Thoracic aorta (tissue), 2 donors: ENCODE data around the gene TTLL5. TPM values are rescaled to one million over a fixed set of nuclear protein-coding genes. Genes with fewer than 3 reads are reported as not detected.

ENCODE experiments used
- ATAC-seq: fragments of 150-250 bp; one replicate; pipeline ENCODE4 v1.8.0; 2017; ENCODE audit warnings: low read depth; ENCODE audit not compliant: insufficient number of reproducible peaks, low FRiP score
- DNase-seq: peaks from one replicate; pipeline ENCODE4 v3.0.0-alpha.2; 2020; ENCODE audit warnings: low spot score
- H3K27ac ChIP-seq, 2 donors: fragments of 200-600 bp; sonication (generic); 1 replicate in 1 of 2; 2 replicates in 1 of 2; pipeline ENCODE4 v1.5.1; 2016; ENCODE audit warnings: mild to moderate bottlenecking in 2 of 2, moderate library complexity in 2 of 2
- H3K27me3 ChIP-seq: fragments of 200-600 bp; sonication (generic); replicated peaks from 2 replicates; pipeline ENCODE4 v1.6.0; 2016; ENCODE audit warnings: mild to moderate bottlenecking; ENCODE audit not compliant: insufficient read depth
- H3K36me3 ChIP-seq: fragments of 200-600 bp; sonication (generic); one replicate; pipeline ENCODE4 v1.5.1; 2016
- H3K4me1 ChIP-seq, 2 donors: fragments of 200-600 bp; sonication (generic); 1 replicate in 1 of 2; 2 replicates in 1 of 2; pipeline versions ENCODE4 v1.5.1 to v1.6.0; 2016; ENCODE audit warnings: low read depth in 2 of 2, mild to moderate bottlenecking in 1 of 2; ENCODE audit not compliant: control insufficient read depth in 1 of 2
- H3K4me3 ChIP-seq: fragments of 200-600 bp; sonication (generic); 2 replicates; pipeline ENCODE4 v1.5.1; 2016; ENCODE audit warnings: mild to moderate bottlenecking
- H3K9me3 ChIP-seq: fragments of 200-600 bp; sonication (generic); 2 replicates; pipeline ENCODE4 v1.5.1; 2016
- CTCF ChIP-seq: fragments of 200-600 bp; sonication (generic); IDR thresholded peaks from one replicate; pipeline ENCODE4 v1.5.1; 2019; ENCODE audit warnings: antibody characterized with exemption
- total RNA-seq, 2 donors: library from RNA; depleted of rRNA; stranded (reverse); fragments of >200 nt; gene quantifications; one replicate each; pipeline versions ENCODE4 v1.1.0 to v1.2.3, GENCODE V29; 2016

Gene TTLL5
- total RNA-seq, 2 donors from 2014 or later = 34.7 to 47.9 TPM

GRCh38 chr14:75643985-75644384 is 17.1 kb upstream of the TTLL5 start:
- no peak for TF ChIP-seq CTCF
- Histone ChIP-seq H3K9me3 (no peaks in the 10 kb centered on the region), H3K4me1 (peaks cover 0 to 10% of the 10 kb centered on the region in 2 donors), H3K4me3 (no peak overlapping the region), H3K27me3 (no peaks in the 10 kb centered on the region), H3K27ac (no peak overlapping the region), H3K36me3 (no peaks in the 10 kb centered on the region)
- ATAC-seq (no peak), DNase-seq (no peak)

GRCh38 chr14:75645056-75645455 is 16.0 kb upstream of the TTLL5 start:
- no peak for TF ChIP-seq CTCF
- Histone ChIP-seq H3K4me1 (peaks cover 0 to 12% of the 10 kb centered on the region in 2 donors), H3K27me3 (no peaks in the 10 kb centered on the region), H3K36me3 (peaks cover 8% of the 10 kb centered on the region), H3K4me3 (no peak overlapping the region), H3K9me3 (no peaks in the 10 kb centered on the region), H3K27ac (no peak overlapping the region)
- DNase-seq (no peak), ATAC-seq (no peak)

- H3K9me3 ChIP-seq = no peaks in the 10 kb centered on the region
- no peak for ATAC-seq
- no peak for TF ChIP-seq CTCF
- peaks cover 0 to 12% of the 10 kb centered on the region in 2 donors for H3K4me1 ChIP-seq
- DNase-seq = no peak
- peaks cover 23% of the 10 kb centered on the region for H3K36me3 ChIP-seq
- H3K27ac ChIP-seq = no peak overlapping the region
- H3K4me3 ChIP-seq = no peak overlapping the region
- H3K27me3 ChIP-seq = no peaks in the 10 kb centered on the region
These were observed 14.3 kb upstream of the TTLL5 start for GRCh38 chr14:75646762-75647161.

- no peak for TF ChIP-seq CTCF
These were observed 13.4 kb upstream of the TTLL5 start for GRCh38 chr14:75647640-75648039.

GRCh38 chr14:75648066-75648838 is 12.8 kb upstream of the TTLL5 start:
- Histone ChIP-seq H3K36me3 (peaks cover 31% of the 10 kb centered on the region), H3K9me3 (no peaks in the 10 kb centered on the region), H3K4me1 (peaks cover 0 to 12% of the 10 kb centered on the region in 2 donors), H3K4me3 (no peak overlapping the region), H3K27ac (no peak overlapping the region), H3K27me3 (no peaks in the 10 kb centered on the region)
- ATAC-seq (peak; percentile 38), DNase-seq (no peak)
- no peak for TF ChIP-seq CTCF

More at GRCh38 chr14:75647640-75648039, 13.4 kb upstream of the TTLL5 start:
- no peak overlapping the region for H3K27ac ChIP-seq
- ATAC-seq (no peak), DNase-seq (no peak)
- peaks cover 27% of the 10 kb centered on the region for H3K36me3 ChIP-seq
- H3K9me3 ChIP-seq = no peaks in the 10 kb centered on the region
- peaks cover 0 to 12% of the 10 kb centered on the region in 2 donors for H3K4me1 ChIP-seq
- H3K27me3 ChIP-seq = no peaks in the 10 kb centered on the region
- H3K4me3 ChIP-seq = no peak overlapping the region
